OCI-LY1 (cell line): ENCODE results near the gene IFNGR2.

Experiments
- H2AFZ ChIP-seq: fragments of 200-600 bp; sonication (generic), shearing (Covaris generic); 2 replicates; pipeline ENCODE4 v1.6.0; 2014; ENCODE audit warnings: antibody characterized with exemption, mild to moderate bottlenecking, low read length
- H3F3A ChIP-seq: fragments of 200-600 bp; sonication (generic), shearing (Covaris generic); 2 replicates; pipeline ENCODE4 v1.6.0; 2014; ENCODE audit warnings: mild to moderate bottlenecking, antibody characterized with exemption, low read length, moderate library complexity; ENCODE audit not compliant: insufficient read depth
- H3K27ac ChIP-seq: fragments of 200-600 bp; sonication (generic); 2 replicates; pipeline ENCODE4 v1.5.1; 2014; ENCODE audit warnings: low read length, mixed run types, mild to moderate bottlenecking, low read depth; ENCODE audit not compliant: poor library complexity, severe bottlenecking
- H3K27me3 ChIP-seq: fragments of 200-600 bp; sonication (generic); 2 replicates; pipeline ENCODE4 v1.6.0; 2014; ENCODE audit warnings: antibody characterized with exemption, mild to moderate bottlenecking, low read length, moderate library complexity; ENCODE audit not compliant: insufficient read depth
- H3K36me3 ChIP-seq: fragments of 200-600 bp; sonication (generic); 2 replicates; pipeline ENCODE4 v1.6.1; 2014; ENCODE audit warnings: mild to moderate bottlenecking, antibody characterized with exemption, low read length, moderate library complexity, mixed read lengths; ENCODE audit not compliant: insufficient read depth
- H3K4me1 ChIP-seq: fragments of 200-600 bp; sonication (generic); 2 replicates; pipeline ENCODE4 v1.5.1; 2014; ENCODE audit warnings: mild to moderate bottlenecking, low read length, moderate library complexity; ENCODE audit not compliant: insufficient read depth, severe bottlenecking
- H3K4me2 ChIP-seq: fragments of 200-600 bp; sonication (generic), shearing (Covaris generic); 2 replicates; pipeline ENCODE4 v1.6.1; 2014; ENCODE audit warnings: low read length
- H3K4me3 ChIP-seq: fragments of 200-600 bp; sonication (generic); 2 replicates; pipeline ENCODE4 v1.5.1; 2014; ENCODE audit warnings: low read length, low read depth, mild to moderate bottlenecking, mixed read lengths; ENCODE audit not compliant: poor library complexity, severe bottlenecking
- H3K79me2 ChIP-seq: fragments of 200-600 bp; shearing (Covaris generic); 2 replicates; pipeline ENCODE4 v1.6.1; 2016; ENCODE audit warnings: mixed run types, low read length, mixed read lengths; ENCODE audit not compliant: insufficient read depth
- H3K9ac ChIP-seq: fragments of 200-600 bp; sonication (generic), shearing (Covaris generic); 2 replicates; pipeline ENCODE4 v1.6.1; 2014; ENCODE audit warnings: mild to moderate bottlenecking, low read length, mixed read lengths
- H3K9me2 ChIP-seq: fragments of 200-600 bp; sonication (generic), shearing (Covaris generic); 2 replicates; pipeline ENCODE4 v1.6.1; 2014; ENCODE audit warnings: low read depth, mild to moderate bottlenecking, low read length, mixed read lengths
- H3K9me3 ChIP-seq: fragments of 200-600 bp; shearing (Covaris generic); 2 replicates; pipeline ENCODE4 v1.6.1; 2014; ENCODE audit warnings: low read length, mixed read lengths
- H4K20me1 ChIP-seq: fragments of 200-600 bp; sonication (generic), shearing (Covaris generic); 2 replicates; pipeline ENCODE4 v1.6.0; 2016; ENCODE audit warnings: mild to moderate bottlenecking, low read length; ENCODE audit not compliant: insufficient read depth
- EZH2 ChIP-seq: fragments of 200-600 bp; sonication (generic), shearing (Covaris generic); IDR thresholded peaks from 2 replicates; pipeline ENCODE4 v1.8.0; 2017; ENCODE audit warnings: borderline replicate concordance, mixed run types, mild to moderate bottlenecking, antibody characterized with exemption, low read length, moderate library complexity, mixed read lengths
- TF ChIP-seq, protein P1 (sequence below): fragments of 200-600 bp; sonication (generic), shearing (Covaris generic); IDR thresholded peaks from 2 replicates; pipeline ENCODE4 v1.5.1; 2017; ENCODE audit warnings: mild to moderate bottlenecking, antibody characterized with exemption, low read length, moderate library complexity, mixed read lengths

Gene IFNGR2

DNA sequence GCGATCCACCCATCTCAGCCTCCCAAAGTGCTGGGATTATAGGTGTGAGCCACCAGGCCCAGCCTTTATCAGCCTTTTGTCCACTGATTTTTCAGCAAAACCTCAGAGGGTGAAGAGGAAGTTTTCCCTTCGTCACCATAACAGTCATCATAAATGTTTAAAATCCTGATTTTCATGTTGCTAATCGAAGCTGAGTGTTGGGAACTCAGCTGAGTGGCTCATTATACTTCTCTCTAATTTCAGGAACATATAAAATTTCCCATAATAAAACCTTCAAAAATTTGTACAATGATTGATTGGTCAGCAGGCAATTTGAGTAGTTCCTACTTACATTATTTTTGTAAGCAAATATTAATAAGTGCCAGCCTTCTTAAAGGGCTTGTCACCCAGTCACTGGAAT is 31.8 kb upstream of the IFNGR2 start:
- Histone ChIP-seq H3K27me3 (no peaks in the 10 kb centered on the region), H3K4me1 (peaks cover 54% of the 10 kb centered on the region), H3K79me2 (no peaks in the 10 kb centered on the region), H3F3A (no peaks in the 10 kb centered on the region), H3K36me3 (no peaks in the 10 kb centered on the region), H3K9me3 (peaks cover 12% of the 10 kb centered on the region), H3K4me3 (no peak overlapping the region), H2AFZ (0 out of 2 replicates have a peak overlapping the region, but pooled peaks have one; percentile 4), H3K9ac (peak overlapping the region; percentile 36; the same call in 1 of the 2 replicates), H3K4me2 (peak overlapping the region; percentile 8; the same call in 1 of the 2 replicates), H4K20me1 (no peaks in the 10 kb centered on the region), H3K27ac (peak overlapping the region; percentile 64), H3K9me2 (no peaks in the 10 kb centered on the region)
- no peak for TF ChIP-seq EZH2
- TF ChIP-seq, protein P1, sequence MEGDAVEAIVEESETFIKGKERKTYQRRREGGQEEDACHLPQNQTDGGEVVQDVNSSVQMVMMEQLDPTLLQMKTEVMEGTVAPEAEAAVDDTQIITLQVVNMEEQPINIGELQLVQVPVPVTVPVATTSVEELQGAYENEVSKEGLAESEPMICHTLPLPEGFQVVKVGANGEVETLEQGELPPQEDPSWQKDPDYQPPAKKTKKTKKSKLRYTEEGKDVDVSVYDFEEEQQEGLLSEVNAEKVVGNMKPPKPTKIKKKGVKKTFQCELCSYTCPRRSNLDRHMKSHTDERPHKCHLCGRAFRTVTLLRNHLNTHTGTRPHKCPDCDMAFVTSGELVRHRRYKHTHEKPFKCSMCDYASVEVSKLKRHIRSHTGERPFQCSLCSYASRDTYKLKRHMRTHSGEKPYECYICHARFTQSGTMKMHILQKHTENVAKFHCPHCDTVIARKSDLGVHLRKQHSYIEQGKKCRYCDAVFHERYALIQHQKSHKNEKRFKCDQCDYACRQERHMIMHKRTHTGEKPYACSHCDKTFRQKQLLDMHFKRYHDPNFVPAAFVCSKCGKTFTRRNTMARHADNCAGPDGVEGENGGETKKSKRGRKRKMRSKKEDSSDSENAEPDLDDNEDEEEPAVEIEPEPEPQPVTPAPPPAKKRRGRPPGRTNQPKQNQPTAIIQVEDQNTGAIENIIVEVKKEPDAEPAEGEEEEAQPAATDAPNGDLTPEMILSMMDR: no peak

DNA sequence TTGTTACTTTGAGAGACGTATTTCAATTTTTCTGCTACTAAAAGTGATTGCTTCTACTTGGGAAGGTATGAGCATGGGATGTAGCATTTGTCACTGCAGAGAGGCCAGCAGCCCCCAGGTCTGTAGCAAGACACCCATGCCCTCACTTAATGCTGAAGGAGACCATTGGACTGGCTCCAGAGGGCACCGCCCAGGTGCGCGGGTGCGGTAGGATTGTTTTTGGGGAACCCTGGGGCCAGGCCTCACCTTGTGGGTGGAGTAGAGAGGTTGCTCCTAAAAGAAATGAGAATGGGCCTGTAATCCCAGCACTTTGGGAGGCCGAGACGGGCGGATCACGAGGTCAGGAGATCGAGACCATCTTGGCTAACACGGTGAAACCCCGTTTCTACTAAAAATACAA is 30.6 kb upstream of the IFNGR2 start:
- H3F3A ChIP-seq: no peaks in the 10 kb centered on the region
- H3K27ac ChIP-seq: no peak overlapping the region
- no peaks in the 10 kb centered on the region for H4K20me1 ChIP-seq
- no peak overlapping the region for H2AFZ ChIP-seq
- no peak overlapping the region for H3K4me2 ChIP-seq
- H3K9me2 ChIP-seq: no peaks in the 10 kb centered on the region
- H3K36me3 ChIP-seq: no peaks in the 10 kb centered on the region
- H3K27me3 ChIP-seq: no peaks in the 10 kb centered on the region
- peaks cover 63% of the 10 kb centered on the region for H3K4me1 ChIP-seq
- H3K4me3 ChIP-seq: no peak overlapping the region
- TF ChIP-seq EZH2: no peak
- TF ChIP-seq, protein P1: no peak
- no peaks in the 10 kb centered on the region for H3K79me2 ChIP-seq
- H3K9ac ChIP-seq: no peak overlapping the region
- H3K9me3 ChIP-seq: peaks cover 3% of the 10 kb centered on the region

DNA sequence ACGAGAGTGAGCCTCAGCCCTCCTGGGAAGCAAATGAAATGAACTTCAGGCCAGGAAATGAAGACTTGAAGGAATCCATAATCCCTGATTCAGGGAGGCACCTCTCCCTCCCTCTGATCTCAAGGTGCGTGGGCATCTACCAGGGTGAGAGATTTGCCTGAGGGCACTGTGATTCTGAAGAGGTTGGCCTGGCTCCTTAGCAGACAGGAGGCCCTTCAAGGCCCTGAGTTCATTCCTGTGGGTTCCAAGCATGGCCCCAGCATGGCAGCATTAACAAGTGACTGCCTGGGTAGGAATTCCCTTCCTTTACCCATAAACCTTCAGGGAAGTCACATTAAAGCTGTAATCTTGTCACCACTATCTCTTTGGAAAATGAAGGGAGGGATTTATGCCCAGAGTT is 29.8 kb upstream of the IFNGR2 start:
- Histone ChIP-seq H3K36me3 (no peaks in the 10 kb centered on the region), H3K4me2 (peak overlapping the region; percentile 61), H3K27ac (peak overlapping the region; percentile 95), H3K9me2 (no peaks in the 10 kb centered on the region), H3K4me1 (peaks cover 66% of the 10 kb centered on the region), H2AFZ (0 out of 2 replicates have a peak overlapping the region, but pooled peaks have one; percentile 18), H3K27me3 (no peaks in the 10 kb centered on the region), H4K20me1 (no peaks in the 10 kb centered on the region), H3K79me2 (no peaks in the 10 kb centered on the region), H3K9ac (peak overlapping the region; percentile 62), H3K9me3 (no peaks in the 10 kb centered on the region; the same call in 1 of the 2 replicates), H3F3A (no peaks in the 10 kb centered on the region), H3K4me3 (peak overlapping the region; percentile 20)
- TF ChIP-seq EZH2: no peak
- TF ChIP-seq, protein P1: no peak
